ENCODE data around the gene DPY19L3.
A peak's percentile ranks its signal among the peaks of the same experiment; 100 is the strongest.
"Not testable (repeated sequence)": the region's sequence is repeated elsewhere in the genome, so short reads cannot be mapped to it uniquely, and the experiment has no call there.

Gene DPY19L3

GRCh38 chr19:32377088-32377487 is 28.5 kb upstream of the DPY19L3 start:
- H3K9me3 ChIP-seq (ENCODE audit: insufficient read depth, low read depth, low read length); H4K20me1 ChIP-seq (ENCODE audit: insufficient read depth, low read length, poor library complexity, severe bottlenecking); H3K9ac ChIP-seq (ENCODE audit: low read depth, low read length, poor library complexity, severe bottlenecking); H2AFZ ChIP-seq (ENCODE audit: low read length); H3K27me3 ChIP-seq (ENCODE audit: insufficient read depth, low read length, poor library complexity, severe bottlenecking); H3K4me1 ChIP-seq (ENCODE audit: insufficient read depth, low read length, poor library complexity, severe bottlenecking); H3K79me2 ChIP-seq (ENCODE audit: insufficient read depth, low read length); H3F3A ChIP-seq (ENCODE audit: low read depth); H3K4me3 ChIP-seq (ENCODE audit: low read length, poor library complexity, severe bottlenecking); H3K4me2 ChIP-seq (ENCODE audit: low read depth, low read length, poor library complexity, severe bottlenecking); H3K9me2 ChIP-seq (replicated peaks; ENCODE audit: low read depth, low read length): not testable (repeated sequence)
- TF ChIP-seq CTCF (conservative IDR thresholded peaks at IDR 0.05; ENCODE audit: low read length), result peak; percentile 33
- peaks cover 45% of the 10 kb centered on the region; the same call in 1 of the 2 replicates for H3K36me3 ChIP-seq (ENCODE audit: insufficient read depth, low read length)

- no peaks in the 10 kb centered on the region for H3F3A ChIP-seq (ENCODE audit: low read depth)
- H3K36me3 ChIP-seq (ENCODE audit: insufficient read depth, low read length), result peaks cover 47% of the 10 kb centered on the region; the same call in 1 of the 2 replicates
- no peaks in the 10 kb centered on the region for H4K20me1 ChIP-seq (ENCODE audit: insufficient read depth, low read length, poor library complexity, severe bottlenecking)
- no peaks in the 10 kb centered on the region for H3K79me2 ChIP-seq (ENCODE audit: insufficient read depth, low read length)
- no peaks in the 10 kb centered on the region for H3K4me1 ChIP-seq (ENCODE audit: insufficient read depth, low read length, poor library complexity, severe bottlenecking)
- no peak overlapping the region for H3K4me2 ChIP-seq (ENCODE audit: low read depth, low read length, poor library complexity, severe bottlenecking)
- H3K9me3 ChIP-seq (ENCODE audit: insufficient read depth, low read depth, low read length), result no peaks in the 10 kb centered on the region
- no peaks in the 10 kb centered on the region for H3K9me2 ChIP-seq (replicated peaks; ENCODE audit: low read depth, low read length)
- H2AFZ ChIP-seq (ENCODE audit: low read length), result no peak overlapping the region
- H3K9ac ChIP-seq (ENCODE audit: low read depth, low read length, poor library complexity, severe bottlenecking), result no peak overlapping the region
- no peak overlapping the region for H3K4me3 ChIP-seq (ENCODE audit: low read length, poor library complexity, severe bottlenecking)
- no peaks in the 10 kb centered on the region for H3K27me3 ChIP-seq (ENCODE audit: insufficient read depth, low read length, poor library complexity, severe bottlenecking)
- TF ChIP-seq CTCF (conservative IDR thresholded peaks at IDR 0.05; ENCODE audit: low read length), result no peak
- no peak for TF ChIP-seq EZH2phosphoT487 (IDR thresholded peaks at IDR 0.05; ENCODE audit: borderline replicate concordance)
These were observed 25.3 kb upstream of the DPY19L3 start for GRCh38 chr19:32380269-32380668.

- no peak overlapping the region for H2AFZ ChIP-seq (ENCODE audit: low read length)
- H3K9me2 ChIP-seq (replicated peaks; ENCODE audit: low read depth, low read length), result no peaks in the 10 kb centered on the region
- no peak overlapping the region for H3K9ac ChIP-seq (ENCODE audit: low read depth, low read length, poor library complexity, severe bottlenecking)
- no peaks in the 10 kb centered on the region for H3K27me3 ChIP-seq (ENCODE audit: insufficient read depth, low read length, poor library complexity, severe bottlenecking)
- no peaks in the 10 kb centered on the region for H3F3A ChIP-seq (ENCODE audit: low read depth)
- no peak overlapping the region for H3K4me2 ChIP-seq (ENCODE audit: low read depth, low read length, poor library complexity, severe bottlenecking)
- TF ChIP-seq EZH2phosphoT487 (IDR thresholded peaks at IDR 0.05; ENCODE audit: borderline replicate concordance), result no peak
- no peak for TF ChIP-seq CTCF (conservative IDR thresholded peaks at IDR 0.05; ENCODE audit: low read length)
- no peaks in the 10 kb centered on the region for H3K9me3 ChIP-seq (ENCODE audit: insufficient read depth, low read depth, low read length)
- no peaks in the 10 kb centered on the region for H4K20me1 ChIP-seq (ENCODE audit: insufficient read depth, low read length, poor library complexity, severe bottlenecking)
- peaks cover 15% of the 10 kb centered on the region; the same call in 1 of the 2 replicates for H3K36me3 ChIP-seq (ENCODE audit: insufficient read depth, low read length)
- H3K79me2 ChIP-seq (ENCODE audit: insufficient read depth, low read length), result no peaks in the 10 kb centered on the region
- no peaks in the 10 kb centered on the region for H3K4me1 ChIP-seq (ENCODE audit: insufficient read depth, low read length, poor library complexity, severe bottlenecking)
- H3K4me3 ChIP-seq (ENCODE audit: low read length, poor library complexity, severe bottlenecking), result no peak overlapping the region
These were observed 17.7 kb upstream of the DPY19L3 start for GRCh38 chr19:32387701-32388392.

Data from Loucy (cell line).